ENCODE results near the gene GTF2H4. TPM values are rescaled to one million over a fixed set of nuclear protein-coding genes. Genes with fewer than 3 reads are reported as not detected.
A peak's percentile ranks its signal among the peaks of the same experiment; 100 is the strongest.

GTF2H4 gene
- total RNA-seq, 4 donors from 2014 or later, result 27.4 to 96.6 (median 65.2) TPM; not detected in 1

- Histone ChIP-seq H3K4me3 (peak within 1 kb of the TSS; percentile 47 to 48), H3K27ac (peak within 1 kb of the TSS; percentile 91 to 96), H3K27me3 (no peaks in the 10 kb centered on the region), H3K9me3 (no peaks in the 10 kb centered on the region), H3K36me3 (no peaks in the 10 kb centered on the region), H3K4me1 (peaks cover 5 to 15% of the 10 kb centered on the region in 2 donors)
- intact Hi-C loops (cut with DNase I; ENCODE audit: low total_unique reads), result no loop called here
- TF ChIP-seq CTCF (IDR thresholded peaks at IDR 0.05), result peak; percentile 43 to 75 (median 53)
- peak; percentile 65 to 90 for TF ChIP-seq POLR2A (IDR thresholded peaks at IDR 0.05)
- DNase-seq, result peak; percentile 93 to 97
Observed at GRCh38 chr6:30914076-30914853, 6.3 kb downstream of the GTF2H4 start, which contains the start of gene VARS2. TSS of gene VARS2 (plus strand) at chr6:30914238. CDS start at chr6:30914837, 599 bp downstream.

GRCh38 chr6:30914854-30915590, 7.0 kb downstream of the GTF2H4 start:
- peak in 1 of 2 donors; percentile 29 for DNase-seq
- H3K27me3 ChIP-seq, result no peaks in the 10 kb centered on the region
- H3K36me3 ChIP-seq, result no peaks in the 10 kb centered on the region

DNA sequence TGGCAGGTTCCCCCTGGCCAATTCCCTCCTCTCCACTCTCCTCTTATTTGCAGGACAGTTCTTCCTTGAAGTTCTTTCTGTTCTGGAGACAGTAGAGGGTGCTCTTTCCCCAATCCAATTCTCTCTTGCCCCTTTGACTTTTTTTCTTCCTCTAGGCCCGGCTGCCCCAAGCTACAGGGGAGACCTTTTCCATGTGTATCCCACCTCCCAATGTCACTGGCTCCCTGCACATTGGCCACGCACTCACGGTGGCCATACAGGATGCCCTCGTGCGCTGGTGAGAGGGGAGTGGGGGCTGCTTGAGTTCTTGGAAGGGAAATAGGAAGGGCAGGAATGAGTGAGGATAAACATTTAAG, 7.6 kb downstream of the GTF2H4 start:
- no peak overlapping the region for H3K4me3 ChIP-seq
- no peaks in the 10 kb centered on the region for H3K9me3 ChIP-seq
- peak overlapping the region; percentile 91 to 96 for H3K27ac ChIP-seq
- TF ChIP-seq POLR2A (IDR thresholded peaks at IDR 0.05), result no peak
- peak; percentile 57 to 69 (median 65) for TF ChIP-seq CTCF (IDR thresholded peaks at IDR 0.05)
- no peaks in the 10 kb centered on the region for H3K36me3 ChIP-seq
- H3K27me3 ChIP-seq, result no peaks in the 10 kb centered on the region
- DNase-seq, result peak in 1 of 2 donors; percentile 37
- H3K4me1 ChIP-seq, result peaks cover 3 to 15% of the 10 kb centered on the region in 2 donors
- intact Hi-C loops (cut with DNase I; ENCODE audit: low total_unique reads), result loop anchor here (5.0 kb wide), 1 partner anchor 162 kb away; no protein-coding TSS in a partner anchor

More at GRCh38 chr6:30914854-30915590, 7.0 kb downstream of the GTF2H4 start:
- Histone ChIP-seq H3K4me3 (peak overlapping the region; percentile 47 to 48), H3K4me1 (peaks cover 3 to 15% of the 10 kb centered on the region in 2 donors), H3K9me3 (no peaks in the 10 kb centered on the region), H3K27ac (peak overlapping the region; percentile 91 to 96)
- intact Hi-C loops (cut with DNase I; ENCODE audit: low total_unique reads), result loop anchor here (5.0 kb wide), 1 partner anchor 162 kb away; no protein-coding TSS in a partner anchor
- TF ChIP-seq POLR2A (IDR thresholded peaks at IDR 0.05), result no peak
- no peak for TF ChIP-seq CTCF (IDR thresholded peaks at IDR 0.05)

DNA sequence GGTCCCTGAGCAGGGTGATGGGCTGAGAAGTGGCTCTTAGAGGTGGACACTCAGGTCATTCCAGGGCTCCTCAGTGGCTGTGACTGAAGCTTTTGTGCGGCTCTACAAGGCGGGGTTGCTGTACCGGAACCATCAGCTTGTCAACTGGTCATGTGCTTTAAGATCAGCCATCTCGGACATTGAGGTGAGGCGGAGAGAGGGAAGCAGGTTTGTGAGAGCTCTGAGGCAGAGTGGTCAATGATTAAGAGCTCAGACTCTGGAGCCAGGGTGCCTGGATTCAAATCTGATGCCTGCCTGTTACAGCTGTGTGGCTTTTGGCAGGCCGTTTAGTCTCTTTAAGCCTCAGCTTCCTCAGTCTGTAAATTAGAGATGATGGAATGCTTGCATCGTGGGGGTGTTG, 9.0 kb downstream of the GTF2H4 start:
- Histone ChIP-seq H3K9me3 (no peaks in the 10 kb centered on the region), H3K4me3 (no peak overlapping the region), H3K36me3 (no peaks in the 10 kb centered on the region), H3K27ac (no peak overlapping the region), H3K4me1 (peaks cover 3 to 15% of the 10 kb centered on the region in 2 donors), H3K27me3 (no peaks in the 10 kb centered on the region)
- intact Hi-C loops (cut with DNase I; ENCODE audit: low total_unique reads), result loop anchor here (5.0 kb wide), 1 partner anchor 160 kb away; no protein-coding TSS in a partner anchor
- TF ChIP-seq CTCF (IDR thresholded peaks at IDR 0.05) (no peak), POLR2A (IDR thresholded peaks at IDR 0.05) (no peak)
- no peak for DNase-seq

Data from uterus (tissue), 4 donors.